Activated CD4-positive, alpha-beta T cell treated with anti-CD3 and anti-CD28 coated beads, Interleukin-2, amount 10 ng/mL, durations not matched to agents 24 days and 14 days (primary cell): ENCODE results near the gene PDE3A. TPM values are rescaled to one million over a fixed set of nuclear protein-coding genes. Genes with fewer than 3 reads are reported as not detected.
"Not testable (repeated sequence)": the region's sequence is repeated elsewhere in the genome, so short reads cannot be mapped to it uniquely, and the experiment has no call there.

Experiments used
- DNase-seq: peaks from one replicate; pipeline ENCODE4 v3.0.0; 2022
- H3K27ac Mint-ChIP-seq: one replicate; pipeline ENCODE4 v1.8.0; 2022; ENCODE audit warnings: mild to moderate bottlenecking, mixed read lengths
- H3K27me3 Mint-ChIP-seq: one replicate; pipeline ENCODE4 v1.8.0; 2022; ENCODE audit warnings: mixed read lengths
- H3K36me3 Mint-ChIP-seq: one replicate; pipeline ENCODE4 v1.8.0; 2022; ENCODE audit warnings: low read depth, mild to moderate bottlenecking, mixed read lengths
- H3K4me1 Mint-ChIP-seq: one replicate; pipeline ENCODE4 v1.8.0; 2021; ENCODE audit warnings: mixed read lengths
- H3K4me3 Mint-ChIP-seq: one replicate; pipeline ENCODE4 v1.8.0; 2022; ENCODE audit warnings: mild to moderate bottlenecking, moderate library complexity, mixed read lengths
- H3K9me3 Mint-ChIP-seq: one replicate; pipeline ENCODE4 v1.8.0; 2021; ENCODE audit warnings: mixed read lengths
- intact Hi-C: fragments of 100-400 bp; cut with micrococcal nuclease; formaldehyde crosslinking; loops from one replicate; pipeline ENCODE4 v1.15.1; 2023
- total RNA-seq: library from RNA; stranded (reverse); gene quantifications from 2 replicates; pipeline ENCODE4 v1.2.3, GENCODE V29; 2022

The PDE3A gene
- total RNA-seq: not detected in 2 replicates

- DNase-seq: no peak
Measured at GRCh38 chr12:20368114-20368650, at the start of gene PDE3A. Gene PDE3A (plus strand): TSS chr12:20368537. CDS start chr12:20369285, 748 bp downstream.

GRCh38 chr12:20319366-20319765 lies 49.0 kb upstream of the PDE3A start:
- Mint-ChIP-seq H3K27ac (no peak overlapping the region), H3K4me1 (no peaks in the 10 kb centered on the region)

More at GRCh38 chr12:20368114-20368650, at the start of gene PDE3A:
- H3K4me3 Mint-ChIP-seq: peak within 1 kb of the TSS; percentile 41
- intact Hi-C loops: no loop called here
- H3K27ac Mint-ChIP-seq: no peak within 1 kb of the TSS
- no peaks in the 10 kb centered on the region for H3K36me3 Mint-ChIP-seq
- H3K4me1 Mint-ChIP-seq: no peaks in the 10 kb centered on the region
- H3K9me3 Mint-ChIP-seq: no peaks in the 10 kb centered on the region
- H3K27me3 Mint-ChIP-seq: peaks cover 39% of the 10 kb centered on the region

GRCh38 chr12:20320552-20320951 lies 47.8 kb upstream of the PDE3A start:
- Mint-ChIP-seq H3K36me3 (no peaks in the 10 kb centered on the region), H3K9me3 (no peaks in the 10 kb centered on the region), H3K27me3 (no peaks in the 10 kb centered on the region), H3K27ac (no peak overlapping the region), H3K4me1 (no peaks in the 10 kb centered on the region), H3K4me3 (no peak overlapping the region)
- no peak for DNase-seq
- intact Hi-C loops: no loop called here

More at GRCh38 chr12:20319366-20319765, 49.0 kb upstream of the PDE3A start:
- Mint-ChIP-seq H3K9me3 (no peaks in the 10 kb centered on the region), H3K4me3 (no peak overlapping the region), H3K27me3 (no peaks in the 10 kb centered on the region), H3K36me3 (no peaks in the 10 kb centered on the region)
- DNase-seq: no peak
- intact Hi-C loops: no loop called here

GRCh38 chr12:20330826-20331505 lies 37.4 kb upstream of the PDE3A start:
- H3K27me3 Mint-ChIP-seq, H3K4me3 Mint-ChIP-seq, H3K9me3 Mint-ChIP-seq, H3K27ac Mint-ChIP-seq, intact Hi-C loops, H3K36me3 Mint-ChIP-seq, DNase-seq, H3K4me1 Mint-ChIP-seq: not testable (repeated sequence)

GRCh38 chr12:20339060-20339459 lies 29.3 kb upstream of the PDE3A start:
- Mint-ChIP-seq H3K27ac (no peak overlapping the region), H3K9me3 (no peaks in the 10 kb centered on the region), H3K4me3 (no peak overlapping the region), H3K36me3 (no peaks in the 10 kb centered on the region), H3K27me3 (no peaks in the 10 kb centered on the region), H3K4me1 (no peaks in the 10 kb centered on the region)
- intact Hi-C loops: no loop called here
- no peak for DNase-seq

- H3K27me3 Mint-ChIP-seq: no peaks in the 10 kb centered on the region
- H3K4me3 Mint-ChIP-seq: no peak overlapping the region
- no peak overlapping the region for H3K27ac Mint-ChIP-seq
- DNase-seq: no peak
- H3K36me3 Mint-ChIP-seq: no peaks in the 10 kb centered on the region
- no peaks in the 10 kb centered on the region for H3K4me1 Mint-ChIP-seq
- intact Hi-C loops: no loop called here
- no peaks in the 10 kb centered on the region for H3K9me3 Mint-ChIP-seq
Measured at GRCh38 chr12:20342111-20342510, 26.2 kb upstream of the PDE3A start.

- intact Hi-C loops: no loop called here
- H3K9me3 Mint-ChIP-seq: no peaks in the 10 kb centered on the region
- no peak overlapping the region for H3K4me3 Mint-ChIP-seq
- H3K27ac Mint-ChIP-seq: no peak overlapping the region
- no peaks in the 10 kb centered on the region for H3K27me3 Mint-ChIP-seq
- no peaks in the 10 kb centered on the region for H3K4me1 Mint-ChIP-seq
- DNase-seq: no peak
- no peaks in the 10 kb centered on the region for H3K36me3 Mint-ChIP-seq
Measured at GRCh38 chr12:20345866-20346265, 22.5 kb upstream of the PDE3A start.

GRCh38 chr12:20350026-20350425 lies 18.3 kb upstream of the PDE3A start:
- no peak overlapping the region for H3K4me3 Mint-ChIP-seq
- no peaks in the 10 kb centered on the region for H3K27me3 Mint-ChIP-seq
- no peak for DNase-seq
- H3K4me1 Mint-ChIP-seq: no peaks in the 10 kb centered on the region
- H3K9me3 Mint-ChIP-seq: peaks cover 3% of the 10 kb centered on the region
- intact Hi-C loops: no loop called here
- no peak overlapping the region for H3K27ac Mint-ChIP-seq
- H3K36me3 Mint-ChIP-seq: no peaks in the 10 kb centered on the region

GRCh38 chr12:20350495-20350894 lies 17.8 kb upstream of the PDE3A start:
- Mint-ChIP-seq H3K27me3 (no peaks in the 10 kb centered on the region), H3K4me1 (no peaks in the 10 kb centered on the region), H3K27ac (no peak overlapping the region), H3K9me3 (peaks cover 6% of the 10 kb centered on the region), H3K4me3 (no peak overlapping the region), H3K36me3 (no peaks in the 10 kb centered on the region)
- DNase-seq: no peak
- intact Hi-C loops: no loop called here

- Mint-ChIP-seq H3K36me3 (no peaks in the 10 kb centered on the region), H3K27ac (no peak overlapping the region), H3K27me3 (no peaks in the 10 kb centered on the region), H3K9me3 (peaks cover 6% of the 10 kb centered on the region), H3K4me3 (no peak overlapping the region), H3K4me1 (no peaks in the 10 kb centered on the region)
- intact Hi-C loops: no loop called here
- no peak for DNase-seq
Measured at GRCh38 chr12:20351406-20351805, 16.9 kb upstream of the PDE3A start.

- H3K36me3 Mint-ChIP-seq: no peaks in the 10 kb centered on the region
- peaks cover 6% of the 10 kb centered on the region for H3K9me3 Mint-ChIP-seq
- no peak overlapping the region for H3K27ac Mint-ChIP-seq
- no peak for DNase-seq
- no peaks in the 10 kb centered on the region for H3K27me3 Mint-ChIP-seq
- H3K4me3 Mint-ChIP-seq: no peak overlapping the region
- H3K4me1 Mint-ChIP-seq: no peaks in the 10 kb centered on the region
- intact Hi-C loops: no loop called here
Measured at GRCh38 chr12:20356048-20356447, 12.3 kb upstream of the PDE3A start.

GRCh38 chr12:20360407-20360806 lies 7.9 kb upstream of the PDE3A start:
- no peak overlapping the region for H3K4me3 Mint-ChIP-seq
- no peak overlapping the region for H3K27ac Mint-ChIP-seq
- intact Hi-C loops: no loop called here
- H3K36me3 Mint-ChIP-seq: no peaks in the 10 kb centered on the region
- no peaks in the 10 kb centered on the region for H3K4me1 Mint-ChIP-seq
- DNase-seq: no peak
- H3K27me3 Mint-ChIP-seq: no peaks in the 10 kb centered on the region
- no peaks in the 10 kb centered on the region for H3K9me3 Mint-ChIP-seq

GRCh38 chr12:20361416-20361815 lies 6.9 kb upstream of the PDE3A start:
- Mint-ChIP-seq H3K27me3 (no peaks in the 10 kb centered on the region), H3K36me3 (no peaks in the 10 kb centered on the region), H3K9me3 (no peaks in the 10 kb centered on the region), H3K4me3 (no peak overlapping the region), H3K4me1 (no peaks in the 10 kb centered on the region), H3K27ac (no peak overlapping the region)
- DNase-seq: no peak
- intact Hi-C loops: no loop called here

- DNase-seq: no peak
Measured at GRCh38 chr12:20364501-20364900, 3.8 kb upstream of the PDE3A start.

More at GRCh38 chr12:20364501-20364900, 3.8 kb upstream of the PDE3A start:
- no peaks in the 10 kb centered on the region for H3K9me3 Mint-ChIP-seq
- H3K27me3 Mint-ChIP-seq: peaks cover 23% of the 10 kb centered on the region
- no peak overlapping the region for H3K27ac Mint-ChIP-seq
- intact Hi-C loops: no loop called here
- H3K36me3 Mint-ChIP-seq: no peaks in the 10 kb centered on the region
- H3K4me3 Mint-ChIP-seq: no peak overlapping the region
- no peaks in the 10 kb centered on the region for H3K4me1 Mint-ChIP-seq
